SK-N-SH treated with all-trans-retinoic acid at 6 μM for 48 hours (cell line): ENCODE data around the gene ARL15.
"Not testable (repeated sequence)": the region's sequence is repeated elsewhere in the genome, so short reads cannot be mapped to it uniquely, and the experiment has no call there.

Source experiments
- ARNTL ChIP-seq: fragments of 450-650 bp; formaldehyde crosslinking; IDR thresholded peaks from 2 replicates; pipeline ENCODE4 v1.5.0; 2020; ENCODE audit warnings: low read depth, mild to moderate bottlenecking, moderate library complexity, borderline replicate concordance
- ESRRG ChIP-seq: fragments of 250-450 bp; sonication (Bioruptor Pico); IDR thresholded peaks from 2 replicates; pipeline ENCODE4 v1.6.1; 2021; ENCODE audit warnings: mild to moderate bottlenecking
- RARB ChIP-seq: fragments of 250-450 bp; sonication (Bioruptor Pico); IDR thresholded peaks from 2 replicates; pipeline ENCODE4 v1.8.0; 2021; ENCODE audit warnings: mild to moderate bottlenecking, moderate library complexity
- SNAI2 ChIP-seq: fragments of 250-450 bp; sonication (Bioruptor Pico); IDR thresholded peaks from 2 replicates; pipeline ENCODE4 v1.5.0; 2020; ENCODE audit warnings: mild to moderate bottlenecking, moderate library complexity
- ZNF565 ChIP-seq: fragments of 450-650 bp; formaldehyde crosslinking; conservative IDR thresholded peaks from 2 replicates; pipeline ENCODE4 v1.5.0; 2020; ENCODE audit warnings: low read depth, mild to moderate bottlenecking, moderate library complexity
- TF ChIP-seq, protein P1 (sequence below): fragments of 250-450 bp; sonication (Bioruptor Pico); IDR thresholded peaks from 2 replicates; pipeline ENCODE4 v1.5.1; 2021; ENCODE audit warnings: mild to moderate bottlenecking, moderate library complexity
- TF ChIP-seq, protein P2 (sequence below): fragments of 250-450 bp; sonication (Bioruptor Pico); IDR thresholded peaks from 2 replicates; pipeline ENCODE4 v1.8.0; 2020; ENCODE audit warnings: mild to moderate bottlenecking, moderate library complexity, borderline replicate concordance
- TF ChIP-seq, protein P3 (sequence below): fragments of 250-450 bp; sonication (Bioruptor Pico); IDR thresholded peaks from 2 replicates; pipeline ENCODE4 v1.8.0; 2021; ENCODE audit warnings: low read depth, mild to moderate bottlenecking, moderate library complexity, borderline replicate concordance

- TF ChIP-seq SNAI2; ARNTL (CRISPR knock-in tag); ZNF565 (CRISPR knock-in tag); RARB (CRISPR knock-in tag); ESRRG (CRISPR knock-in tag): not testable (repeated sequence)
- TF ChIP-seq, protein P1, sequence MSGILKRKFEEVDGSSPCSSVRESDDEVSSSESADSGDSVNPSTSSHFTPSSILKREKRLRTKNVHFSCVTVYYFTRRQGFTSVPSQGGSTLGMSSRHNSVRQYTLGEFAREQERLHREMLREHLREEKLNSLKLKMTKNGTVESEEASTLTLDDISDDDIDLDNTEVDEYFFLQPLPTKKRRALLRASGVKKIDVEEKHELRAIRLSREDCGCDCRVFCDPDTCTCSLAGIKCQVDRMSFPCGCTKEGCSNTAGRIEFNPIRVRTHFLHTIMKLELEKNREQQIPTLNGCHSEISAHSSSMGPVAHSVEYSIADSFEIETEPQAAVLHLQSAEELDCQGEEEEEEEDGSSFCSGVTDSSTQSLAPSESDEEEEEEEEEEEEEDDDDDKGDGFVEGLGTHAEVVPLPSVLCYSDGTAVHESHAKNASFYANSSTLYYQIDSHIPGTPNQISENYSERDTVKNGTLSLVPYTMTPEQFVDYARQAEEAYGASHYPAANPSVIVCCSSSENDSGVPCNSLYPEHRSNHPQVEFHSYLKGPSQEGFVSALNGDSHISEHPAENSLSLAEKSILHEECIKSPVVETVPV (CRISPR knock-in tag), result not testable (repeated sequence)
- TF ChIP-seq, protein P2, sequence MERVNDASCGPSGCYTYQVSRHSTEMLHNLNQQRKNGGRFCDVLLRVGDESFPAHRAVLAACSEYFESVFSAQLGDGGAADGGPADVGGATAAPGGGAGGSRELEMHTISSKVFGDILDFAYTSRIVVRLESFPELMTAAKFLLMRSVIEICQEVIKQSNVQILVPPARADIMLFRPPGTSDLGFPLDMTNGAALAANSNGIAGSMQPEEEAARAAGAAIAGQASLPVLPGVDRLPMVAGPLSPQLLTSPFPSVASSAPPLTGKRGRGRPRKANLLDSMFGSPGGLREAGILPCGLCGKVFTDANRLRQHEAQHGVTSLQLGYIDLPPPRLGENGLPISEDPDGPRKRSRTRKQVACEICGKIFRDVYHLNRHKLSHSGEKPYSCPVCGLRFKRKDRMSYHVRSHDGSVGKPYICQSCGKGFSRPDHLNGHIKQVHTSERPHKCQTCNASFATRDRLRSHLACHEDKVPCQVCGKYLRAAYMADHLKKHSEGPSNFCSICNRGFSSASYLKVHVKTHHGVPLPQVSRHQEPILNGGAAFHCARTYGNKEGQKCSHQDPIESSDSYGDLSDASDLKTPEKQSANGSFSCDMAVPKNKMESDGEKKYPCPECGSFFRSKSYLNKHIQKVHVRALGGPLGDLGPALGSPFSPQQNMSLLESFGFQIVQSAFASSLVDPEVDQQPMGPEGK (CRISPR knock-in tag), result not testable (repeated sequence)
- TF ChIP-seq, protein P3, sequence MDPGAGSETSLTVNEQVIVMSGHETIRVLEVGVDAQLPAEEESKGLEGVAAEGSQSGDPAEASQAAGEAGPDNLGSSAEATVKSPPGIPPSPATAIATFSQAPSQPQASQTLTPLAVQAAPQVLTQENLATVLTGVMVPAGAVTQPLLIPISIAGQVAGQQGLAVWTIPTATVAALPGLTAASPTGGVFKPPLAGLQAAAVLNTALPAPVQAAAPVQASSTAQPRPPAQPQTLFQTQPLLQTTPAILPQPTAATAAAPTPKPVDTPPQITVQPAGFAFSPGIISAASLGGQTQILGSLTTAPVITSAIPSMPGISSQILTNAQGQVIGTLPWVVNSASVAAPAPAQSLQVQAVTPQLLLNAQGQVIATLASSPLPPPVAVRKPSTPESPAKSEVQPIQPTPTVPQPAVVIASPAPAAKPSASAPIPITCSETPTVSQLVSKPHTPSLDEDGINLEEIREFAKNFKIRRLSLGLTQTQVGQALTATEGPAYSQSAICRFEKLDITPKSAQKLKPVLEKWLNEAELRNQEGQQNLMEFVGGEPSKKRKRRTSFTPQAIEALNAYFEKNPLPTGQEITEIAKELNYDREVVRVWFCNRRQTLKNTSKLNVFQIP (CRISPR knock-in tag), result not testable (repeated sequence)
These were observed 249.5 kb downstream of the ARL15 start for GRCh38 chr5:54060919-54061318.
